ENCODE measurements around the gene SFRP5. TPM values are rescaled to one million over a fixed set of nuclear protein-coding genes. Genes with fewer than 3 reads are reported as not detected.

SFRP5 gene
- total and polyA plus RNA-seq, 4 donors = 3.6 to 15.1 (median 6.5) TPM

GRCh38 chr10:97752956-97753355 lies 18.8 kb downstream of the SFRP5 start:
- no peak overlapping the region for H3K9ac ChIP-seq (ENCODE audit: low read depth in 1 of 2, low read length in 2 of 2)
- TF ChIP-seq FOXA2 (IDR thresholded peaks at IDR 0.05) (no peak), GABPA (IDR thresholded peaks at IDR 0.05 in 1 of 2, conservative IDR thresholded peaks at IDR 0.05 in 1 of 2) (no peak), SP1 (IDR thresholded peaks at IDR 0.05) (no peak), MAX (IDR thresholded peaks at IDR 0.05) (no peak), RXRA (IDR thresholded peaks at IDR 0.05) (no peak), ZBTB33 (IDR thresholded peaks at IDR 0.05) (no peak), REST (IDR thresholded peaks at IDR 0.05) (no peak), HNF4G (IDR thresholded peaks at IDR 0.05) (no peak), ATF3 (IDR thresholded peaks at IDR 0.05) (no peak), HNF4A (conservative IDR thresholded peaks at IDR 0.05) (no peak), JUND (IDR thresholded peaks at IDR 0.05) (no peak), TAF1 (conservative IDR thresholded peaks at IDR 0.05) (no peak), NR2F2 (IDR thresholded peaks at IDR 0.05) (no peak), YY1 (IDR thresholded peaks at IDR 0.05) (no peak), EGR1 (IDR thresholded peaks at IDR 0.05; ENCODE audit: low read depth in 2 of 2) (no peak), RAD21 (IDR thresholded peaks at IDR 0.05) (no peak), CTCF (IDR thresholded peaks at IDR 0.05; ENCODE audit: low read depth, low read length, missing input control) (no peak), FOXA1 (IDR thresholded peaks at IDR 0.05) (no peak)
- no peaks in the 10 kb centered on the region for H3K27me3 ChIP-seq (ENCODE audit: control insufficient read depth in 4 of 4, insufficient read depth in 4 of 4, low read length in 3 of 4)
- H3K36me3 ChIP-seq (ENCODE audit: control insufficient read depth in 4 of 4, insufficient read depth in 3 of 4, low read depth in 1 of 4, low read length in 3 of 4) = peaks cover 31 to 96% (median 76%) of the 10 kb centered on the region in 4 donors
- H3K4me1 ChIP-seq (ENCODE audit: control insufficient read depth in 4 of 4, insufficient read depth in 4 of 4, low read length in 3 of 4) = no peaks in the 10 kb centered on the region
- no peak overlapping the region for H3K27ac ChIP-seq (ENCODE audit: low read depth in 1 of 2, low read length in 2 of 2)
- H3K4me3 ChIP-seq (ENCODE audit: low read depth in 1 of 3, low read length in 3 of 3) = no peak overlapping the region
- no peaks in the 10 kb centered on the region for H3K9me3 ChIP-seq (ENCODE audit: control insufficient read depth in 4 of 4, low read length in 3 of 4)
- WGBS = 97% methylated on average over 18 of the region's 18 CpGs
- no peak for DNase-seq (ENCODE audit: low spot score)
